ENCODE results near the gene KPNA4.

Gene KPNA4

DNA sequence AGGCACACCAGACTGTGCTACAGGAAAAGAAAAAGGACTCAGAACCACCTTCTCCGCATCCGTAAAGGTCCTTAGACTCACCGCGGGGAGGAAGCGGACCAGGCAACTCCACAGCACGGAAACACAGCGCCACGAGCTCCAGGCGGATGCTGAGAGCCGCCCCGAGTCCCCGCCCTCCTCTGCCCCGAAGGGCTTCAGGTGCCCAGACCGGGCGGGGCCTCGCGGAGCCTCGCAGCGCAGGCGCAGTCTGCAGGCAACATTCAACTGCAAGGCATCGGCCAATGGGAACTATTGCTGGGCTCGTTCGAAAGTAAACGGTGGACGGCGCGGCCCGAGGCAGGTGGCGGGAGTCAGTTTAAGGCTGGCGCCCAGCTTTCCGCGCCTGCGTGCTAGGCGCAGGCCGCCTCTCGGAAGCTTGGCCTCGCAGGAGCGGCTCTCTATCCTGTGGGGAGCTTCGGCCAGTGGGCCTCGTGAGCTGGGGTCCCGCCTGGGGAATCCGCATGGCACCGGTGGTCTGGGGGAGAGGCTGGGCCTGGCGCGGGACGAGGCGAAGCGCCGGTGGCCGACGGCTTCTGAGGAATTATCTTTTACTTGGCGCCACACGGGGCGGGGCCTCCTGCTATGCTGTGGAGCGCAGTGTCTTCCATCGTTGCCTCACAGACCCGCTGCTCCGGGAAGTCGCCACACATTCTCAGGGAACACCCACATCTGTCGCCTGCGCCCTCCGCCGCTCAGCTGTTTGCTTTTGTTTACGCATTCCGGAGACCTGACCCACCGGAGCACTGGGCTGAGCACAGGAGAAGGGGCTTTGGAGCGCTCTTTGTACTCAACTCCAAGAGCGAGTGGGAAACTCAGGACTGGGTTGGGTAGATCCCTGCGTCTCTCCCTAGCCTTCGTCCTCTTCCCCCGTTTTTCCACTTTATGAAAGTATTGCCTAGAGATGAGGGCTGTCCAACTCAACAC, 115.5 kb downstream of the KPNA4 start, which contains the start of gene TRIM59:
Gene TRIM59, minus strand, starts transcription at position 151 of the 963 bp plus-strand sequence. CDS start 10,603 bp downstream, outside the sequence.
- peak; percentile 98 for DNase-seq

DNA sequence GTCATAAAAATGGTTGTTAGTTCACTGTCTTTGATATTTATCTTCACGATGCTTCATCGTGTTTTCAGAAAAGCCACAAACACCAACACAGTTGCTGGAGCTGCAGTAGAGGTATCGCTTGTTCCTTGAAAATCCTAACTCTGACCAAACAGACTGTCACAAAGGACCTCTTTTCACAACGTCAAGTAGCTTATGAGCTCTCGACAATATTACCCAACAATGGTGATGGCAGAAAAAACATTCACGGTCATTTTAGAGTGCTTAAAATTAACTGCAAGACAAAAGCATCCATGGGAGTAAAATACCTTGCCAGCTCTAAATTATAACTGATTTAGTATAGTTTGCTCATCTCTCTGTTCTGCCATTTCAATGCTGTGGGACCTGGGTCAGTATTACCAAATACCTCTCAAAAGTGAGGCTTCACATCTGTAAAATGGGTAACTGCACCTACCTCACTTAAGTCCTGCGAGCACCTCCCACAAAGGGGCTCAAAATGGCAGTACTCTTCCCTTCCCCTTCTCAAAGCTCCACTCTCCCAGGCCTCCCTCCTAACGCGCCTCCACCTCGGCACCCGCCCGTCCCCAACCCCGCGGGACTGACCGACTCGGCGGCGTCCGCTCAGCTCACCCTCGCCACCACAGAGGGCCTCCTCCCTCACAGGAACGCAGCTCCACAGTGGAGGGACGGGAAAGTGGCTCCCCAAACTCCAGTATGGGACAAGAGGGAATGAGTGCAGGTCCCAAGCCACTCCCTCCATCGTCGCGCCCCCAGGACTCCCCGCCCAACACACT, 116.3 kb downstream of the KPNA4 start:
- DNase-seq = no peak

DNA sequence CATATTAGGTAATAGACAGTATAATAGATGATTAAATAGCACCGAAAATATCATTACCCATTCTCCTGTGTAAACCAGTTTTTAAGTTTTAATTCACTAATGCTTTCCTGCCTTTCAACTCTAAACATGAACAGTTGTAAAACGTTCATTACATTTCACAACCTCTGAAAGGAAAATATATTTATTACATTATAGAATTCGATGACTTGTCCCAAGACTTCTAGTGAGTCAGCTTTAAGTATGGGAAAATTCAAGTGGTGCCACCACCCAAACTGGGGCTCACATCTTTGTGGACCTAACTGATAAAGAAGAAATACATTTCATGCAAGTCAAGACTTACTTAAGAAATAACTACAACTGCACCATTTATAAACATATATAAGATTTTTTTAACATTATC, 117.8 kb downstream of the KPNA4 start:
- peak; percentile 53 for DNase-seq

DNA sequence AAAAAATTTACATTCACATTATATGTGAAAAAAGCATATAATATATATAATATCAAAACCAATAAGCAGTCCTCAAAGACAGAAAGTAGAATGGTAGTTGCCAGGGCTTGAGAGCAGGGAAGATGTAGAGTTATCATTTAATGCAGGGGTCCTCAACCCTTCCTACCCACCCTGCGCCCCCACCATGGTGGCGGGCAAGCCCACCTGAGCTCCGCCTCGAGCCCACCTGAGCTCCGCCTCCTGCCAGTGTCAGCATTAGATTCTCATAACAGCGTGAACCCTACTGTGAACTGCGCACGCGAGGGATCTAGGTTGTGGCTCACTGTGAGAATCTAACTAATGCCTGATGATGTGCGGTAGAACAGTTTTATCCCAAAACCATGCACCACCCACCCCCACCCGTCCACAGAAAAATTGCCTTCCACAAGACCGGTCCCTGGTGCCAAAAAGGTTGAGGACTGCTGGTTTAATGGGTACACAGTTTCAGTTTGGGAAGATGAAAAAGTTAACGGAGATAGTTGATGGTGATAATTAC, 118.8 kb downstream of the KPNA4 start:
- DNase-seq = no peak

DNA sequence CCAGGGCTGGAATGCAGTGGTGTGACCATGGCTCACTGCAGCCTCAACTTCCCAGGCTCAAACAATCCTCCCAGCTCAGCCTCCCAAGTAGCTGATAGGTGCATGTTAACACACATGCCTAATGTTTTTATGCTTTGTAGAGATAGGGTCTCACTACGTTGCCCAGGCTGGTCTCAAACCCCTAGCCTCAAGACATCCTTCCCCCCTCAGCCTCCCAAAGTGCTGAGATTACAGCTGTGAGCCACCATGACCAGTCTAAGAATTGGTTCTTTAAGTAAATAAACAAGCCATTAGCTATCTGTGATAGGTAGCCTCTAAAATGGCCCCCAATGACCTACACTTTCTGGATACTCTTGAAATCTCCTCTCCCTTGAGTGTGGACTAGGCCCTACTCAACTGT, 119.5 kb downstream of the KPNA4 start:
- no peak for DNase-seq
